ENCODE results near the gene ATP2C2. TPM values are rescaled to one million over a fixed set of nuclear protein-coding genes. Genes with fewer than 3 reads are reported as not detected.

Gene ATP2C2
- total RNA-seq, 1 donor from 2014 or later: not detected

DNA sequence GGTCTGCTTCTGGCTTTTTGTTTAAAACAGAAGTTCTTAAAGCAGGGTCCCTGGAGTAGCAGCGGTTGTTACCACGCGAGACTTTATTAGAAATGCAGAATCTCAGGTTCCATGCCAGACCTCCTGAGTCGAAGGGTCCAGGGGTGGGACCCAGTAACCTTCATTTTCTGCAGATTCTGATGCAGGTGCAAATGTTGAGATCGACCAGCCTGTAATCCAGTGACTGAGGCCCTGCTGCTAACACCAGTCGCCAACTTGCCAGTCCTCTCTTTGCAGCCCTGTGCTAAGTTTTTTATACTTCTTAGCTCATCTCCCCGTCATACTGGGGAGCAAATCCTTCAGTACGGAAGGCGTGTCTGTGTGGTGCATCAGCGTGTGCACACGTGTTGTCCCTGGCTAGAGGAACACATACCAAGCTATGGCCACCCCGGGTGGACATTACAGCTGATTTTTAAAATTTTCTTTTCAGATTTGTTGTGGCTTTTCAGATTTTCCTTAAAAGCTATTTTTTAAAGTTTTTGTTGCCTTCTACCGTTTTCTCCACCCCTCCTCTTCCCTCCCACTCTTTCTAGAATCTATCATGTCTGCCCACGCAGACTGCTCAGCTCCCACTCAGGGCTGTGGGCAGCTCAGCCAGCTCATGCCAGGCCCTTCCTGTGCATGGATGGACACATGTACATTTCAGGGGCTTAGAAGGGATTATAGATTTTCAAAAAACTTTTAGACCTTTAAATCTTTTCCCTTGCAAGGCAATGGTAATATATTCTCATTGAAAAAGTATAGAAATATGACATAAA, 78.5 kb downstream of the ATP2C2 start:
- H2AFZ ChIP-seq (replicated peaks): no peak overlapping the region
- Mint-ChIP-seq H3K4me3 (no peak overlapping the region), H3K27ac (no peak overlapping the region), H3K9me3 (peaks cover 2% of the 10 kb centered on the region), H3K36me3 (no peaks in the 10 kb centered on the region), H3K27me3 (ENCODE audit: insufficient read depth, low read depth) (peaks cover 2% of the 10 kb centered on the region), H3K4me1 (peaks cover 15% of the 10 kb centered on the region)
- no peak for DNase-seq (ENCODE audit: low spot score)
- TF ChIP-seq, protein P1, sequence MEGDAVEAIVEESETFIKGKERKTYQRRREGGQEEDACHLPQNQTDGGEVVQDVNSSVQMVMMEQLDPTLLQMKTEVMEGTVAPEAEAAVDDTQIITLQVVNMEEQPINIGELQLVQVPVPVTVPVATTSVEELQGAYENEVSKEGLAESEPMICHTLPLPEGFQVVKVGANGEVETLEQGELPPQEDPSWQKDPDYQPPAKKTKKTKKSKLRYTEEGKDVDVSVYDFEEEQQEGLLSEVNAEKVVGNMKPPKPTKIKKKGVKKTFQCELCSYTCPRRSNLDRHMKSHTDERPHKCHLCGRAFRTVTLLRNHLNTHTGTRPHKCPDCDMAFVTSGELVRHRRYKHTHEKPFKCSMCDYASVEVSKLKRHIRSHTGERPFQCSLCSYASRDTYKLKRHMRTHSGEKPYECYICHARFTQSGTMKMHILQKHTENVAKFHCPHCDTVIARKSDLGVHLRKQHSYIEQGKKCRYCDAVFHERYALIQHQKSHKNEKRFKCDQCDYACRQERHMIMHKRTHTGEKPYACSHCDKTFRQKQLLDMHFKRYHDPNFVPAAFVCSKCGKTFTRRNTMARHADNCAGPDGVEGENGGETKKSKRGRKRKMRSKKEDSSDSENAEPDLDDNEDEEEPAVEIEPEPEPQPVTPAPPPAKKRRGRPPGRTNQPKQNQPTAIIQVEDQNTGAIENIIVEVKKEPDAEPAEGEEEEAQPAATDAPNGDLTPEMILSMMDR (IDR thresholded peaks at IDR 0.05): no peak
- TF ChIP-seq EZH2 (IDR thresholded peaks at IDR 0.05) (no peak), EZH2phosphoT487 (IDR thresholded peaks at IDR 0.05) (no peak)
- H3K79me2 ChIP-seq (ENCODE audit: low read depth): no peaks in the 10 kb centered on the region
- H3K36me3 ChIP-seq: no peaks in the 10 kb centered on the region
- no peak overlapping the region for H3K9ac ChIP-seq
- no peak overlapping the region for H3K4me2 ChIP-seq
- H3K4me1 ChIP-seq: no peaks in the 10 kb centered on the region
- no peaks in the 10 kb centered on the region for H4K20me1 ChIP-seq (ENCODE audit: low read depth)
- no peaks in the 10 kb centered on the region for H3K27me3 ChIP-seq
- no peak overlapping the region for H3K27ac ChIP-seq
- H3F3A ChIP-seq (ENCODE audit: low read depth): no peaks in the 10 kb centered on the region
- H3K9me3 ChIP-seq (ENCODE audit: low read depth): no peaks in the 10 kb centered on the region
- H3K4me3 ChIP-seq: no peak overlapping the region

GRCh38 chr16:84448444-84448843, 80.1 kb downstream of the ATP2C2 start:
- H2AFZ ChIP-seq (replicated peaks): no peak overlapping the region
- H3K4me2 ChIP-seq: no peak overlapping the region
- no peaks in the 10 kb centered on the region for H3K4me1 ChIP-seq
- no peaks in the 10 kb centered on the region for H3K9me3 ChIP-seq (ENCODE audit: low read depth)
- Mint-ChIP-seq H3K27ac (peak overlapping the region; percentile 75), H3K4me3 (no peak overlapping the region), H3K27me3 (ENCODE audit: insufficient read depth, low read depth) (peaks cover 2% of the 10 kb centered on the region), H3K4me1 (peaks cover 14% of the 10 kb centered on the region), H3K9me3 (peaks cover 2% of the 10 kb centered on the region), H3K36me3 (no peaks in the 10 kb centered on the region)
- H3F3A ChIP-seq (ENCODE audit: low read depth): no peaks in the 10 kb centered on the region
- no peak overlapping the region for H3K27ac ChIP-seq
- H3K9ac ChIP-seq: no peak overlapping the region
- H3K36me3 ChIP-seq: no peaks in the 10 kb centered on the region
- TF ChIP-seq EZH2phosphoT487 (IDR thresholded peaks at IDR 0.05) (no peak), EZH2 (IDR thresholded peaks at IDR 0.05) (no peak)
- TF ChIP-seq, protein P1 (IDR thresholded peaks at IDR 0.05): no peak
- H3K27me3 ChIP-seq: no peaks in the 10 kb centered on the region
- H4K20me1 ChIP-seq (ENCODE audit: low read depth): no peaks in the 10 kb centered on the region
- H3K79me2 ChIP-seq (ENCODE audit: low read depth): no peaks in the 10 kb centered on the region
- DNase-seq (ENCODE audit: low spot score): no peak
- no peak overlapping the region for H3K4me3 ChIP-seq

- Histone ChIP-seq H3K79me2 (ENCODE audit: low read depth) (no peaks in the 10 kb centered on the region), H3K4me1 (no peaks in the 10 kb centered on the region), H3K27ac (no peak overlapping the region), H3K9me3 (ENCODE audit: low read depth) (no peaks in the 10 kb centered on the region), H2AFZ (replicated peaks) (no peak overlapping the region), H4K20me1 (ENCODE audit: low read depth) (no peaks in the 10 kb centered on the region), H3K4me2 (no peak overlapping the region), H3K4me3 (no peak overlapping the region), H3K27me3 (no peaks in the 10 kb centered on the region), H3F3A (ENCODE audit: low read depth) (no peaks in the 10 kb centered on the region), H3K9ac (no peak overlapping the region), H3K36me3 (no peaks in the 10 kb centered on the region)
- H3K36me3 Mint-ChIP-seq: no peaks in the 10 kb centered on the region
- peaks cover 2% of the 10 kb centered on the region for H3K27me3 Mint-ChIP-seq (ENCODE audit: insufficient read depth, low read depth)
- H3K27ac Mint-ChIP-seq: peak overlapping the region; percentile 57
- TF ChIP-seq EZH2phosphoT487 (IDR thresholded peaks at IDR 0.05): no peak
- TF ChIP-seq, protein P1 (IDR thresholded peaks at IDR 0.05): no peak
- TF ChIP-seq EZH2 (IDR thresholded peaks at IDR 0.05): no peak
- peaks cover 11% of the 10 kb centered on the region for H3K4me1 Mint-ChIP-seq
- no peak overlapping the region for H3K4me3 Mint-ChIP-seq
- H3K9me3 Mint-ChIP-seq: peaks cover 2% of the 10 kb centered on the region
- DNase-seq (ENCODE audit: low spot score): no peak
These were observed 81.1 kb downstream of the ATP2C2 start for GRCh38 chr16:84449156-84450140.

Measured in neural progenitor cell (in vitro differentiated cells).